NCI-H2171 (cell line): ENCODE data around the gene PPP1R2.
"Not testable (repeated sequence)": the region's sequence is repeated elsewhere in the genome, so short reads cannot be mapped to it uniquely, and the experiment has no call there.

Source experiments
- DNase-seq: peaks from one replicate; lab custom pipeline; 2025; lab: John Stamatoyannopoulos, UW

Gene PPP1R2

DNA sequence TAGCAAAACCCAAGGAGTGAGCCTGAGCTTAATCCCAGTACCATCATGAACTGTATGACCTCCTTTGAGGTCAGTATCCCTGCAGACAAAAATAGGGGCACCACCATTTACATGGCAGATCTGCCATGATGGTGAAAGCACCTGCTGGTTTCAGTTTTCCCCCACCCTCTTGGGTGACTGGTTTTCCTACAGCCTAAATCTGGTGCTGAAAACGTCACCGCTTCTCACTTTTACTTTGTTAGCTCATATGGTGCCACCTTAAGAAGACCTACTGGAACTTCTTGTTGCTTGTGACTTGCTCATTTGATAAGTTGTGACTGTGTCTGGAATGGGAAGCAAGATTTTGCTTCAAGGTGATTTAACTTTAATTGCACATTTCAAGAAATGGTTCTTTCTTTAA lies 5.1 kb downstream of the PPP1R2 start:
- DNase-seq, result no peak

DNA sequence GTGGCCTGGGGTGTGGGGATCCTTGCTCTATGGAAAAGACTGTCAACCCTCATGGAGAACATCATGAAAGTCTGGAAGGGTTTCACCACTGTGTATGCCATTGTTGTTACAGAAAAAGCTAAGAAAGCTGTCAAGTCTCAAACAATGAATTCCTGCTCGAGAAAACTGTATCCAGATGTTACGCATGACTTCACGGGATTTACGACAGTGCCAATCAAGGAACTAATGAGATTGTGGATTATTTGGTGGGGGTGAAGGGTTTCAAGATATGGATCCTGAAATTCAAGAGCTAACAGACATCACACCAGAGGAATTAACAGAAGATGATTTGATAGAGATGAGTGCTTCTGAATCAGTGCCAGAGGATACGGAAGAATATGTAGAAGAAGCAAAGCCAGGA lies 7.8 kb downstream of the PPP1R2 start:
- DNase-seq, result no peak

DNA sequence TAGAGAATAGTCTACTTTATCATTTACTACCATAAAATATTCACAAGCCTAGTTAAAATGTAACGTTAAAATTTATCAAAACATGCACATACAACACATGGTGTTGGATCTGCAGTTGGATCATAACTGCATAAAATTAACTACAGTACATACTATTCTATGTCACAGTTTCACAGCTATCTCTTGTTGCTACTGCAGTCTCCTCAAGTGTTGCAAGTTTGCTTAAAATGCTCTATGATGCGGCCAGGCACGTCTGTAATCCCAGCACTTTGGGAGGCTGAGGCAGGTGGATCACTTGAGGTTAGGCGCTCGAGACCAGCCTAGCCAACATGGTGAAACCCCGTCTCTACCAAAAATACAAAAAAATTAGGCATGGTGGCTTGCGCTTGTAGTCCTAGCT lies 10.3 kb downstream of the PPP1R2 start:
- no peak for DNase-seq

DNA sequence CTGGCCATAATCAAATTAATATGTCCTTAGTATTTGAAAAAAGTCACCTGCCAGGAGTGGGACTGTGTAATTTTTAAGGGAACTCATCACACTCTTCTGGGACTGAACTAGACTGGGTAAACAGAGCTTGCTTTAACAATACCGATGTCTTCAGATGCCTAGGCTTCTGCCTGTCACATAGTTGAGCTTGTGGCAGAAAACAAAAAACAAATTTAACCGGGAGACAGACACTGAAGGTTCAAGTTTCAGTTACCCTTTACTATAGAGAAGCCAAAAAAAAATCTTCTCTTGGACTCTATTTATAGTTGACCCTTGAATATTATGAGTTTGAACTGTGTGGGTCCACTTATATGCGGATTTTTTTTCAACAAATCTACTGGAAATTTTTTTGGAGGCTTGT lies 10.8 kb downstream of the PPP1R2 start:
- no peak for DNase-seq

DNA sequence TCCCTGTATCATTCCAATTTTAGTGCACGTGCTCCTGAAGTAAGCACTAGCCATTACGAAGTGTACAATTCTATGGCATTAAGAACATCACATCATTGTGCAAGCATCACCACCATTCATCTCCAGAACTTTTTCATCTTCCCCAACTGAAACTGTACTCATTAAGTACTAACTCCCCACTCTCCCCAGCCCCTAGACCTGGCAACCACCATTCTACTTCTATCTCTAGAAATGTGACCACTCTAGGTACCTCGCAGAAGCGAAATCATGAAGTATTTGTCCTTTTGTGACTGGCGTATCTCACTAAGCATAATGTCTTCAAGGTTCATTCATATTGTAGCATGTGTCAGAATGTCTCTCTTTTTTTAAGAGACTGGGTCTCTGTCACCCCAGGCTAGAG lies 11.4 kb downstream of the PPP1R2 start:
- no peak for DNase-seq

DNA sequence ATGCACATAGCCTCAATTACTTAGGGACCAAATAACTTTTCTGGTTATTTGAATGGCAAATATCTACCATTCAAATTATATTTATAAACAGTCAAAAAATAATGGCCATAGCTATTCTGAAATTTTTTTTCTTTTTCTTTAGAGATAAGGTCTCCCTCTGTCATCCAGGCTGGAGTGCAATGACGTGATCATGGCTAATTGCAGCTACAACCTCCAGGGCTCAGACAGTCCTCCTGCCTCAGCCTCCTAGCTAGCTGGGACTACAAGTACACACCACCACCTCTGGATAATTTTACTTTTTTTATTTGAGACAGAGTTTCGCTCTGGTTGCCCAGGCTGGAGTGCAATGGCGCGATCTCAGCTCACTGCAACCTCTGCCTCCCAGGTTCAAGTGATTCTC lies 16.6 kb downstream of the PPP1R2 start:
- DNase-seq, result no peak

DNA sequence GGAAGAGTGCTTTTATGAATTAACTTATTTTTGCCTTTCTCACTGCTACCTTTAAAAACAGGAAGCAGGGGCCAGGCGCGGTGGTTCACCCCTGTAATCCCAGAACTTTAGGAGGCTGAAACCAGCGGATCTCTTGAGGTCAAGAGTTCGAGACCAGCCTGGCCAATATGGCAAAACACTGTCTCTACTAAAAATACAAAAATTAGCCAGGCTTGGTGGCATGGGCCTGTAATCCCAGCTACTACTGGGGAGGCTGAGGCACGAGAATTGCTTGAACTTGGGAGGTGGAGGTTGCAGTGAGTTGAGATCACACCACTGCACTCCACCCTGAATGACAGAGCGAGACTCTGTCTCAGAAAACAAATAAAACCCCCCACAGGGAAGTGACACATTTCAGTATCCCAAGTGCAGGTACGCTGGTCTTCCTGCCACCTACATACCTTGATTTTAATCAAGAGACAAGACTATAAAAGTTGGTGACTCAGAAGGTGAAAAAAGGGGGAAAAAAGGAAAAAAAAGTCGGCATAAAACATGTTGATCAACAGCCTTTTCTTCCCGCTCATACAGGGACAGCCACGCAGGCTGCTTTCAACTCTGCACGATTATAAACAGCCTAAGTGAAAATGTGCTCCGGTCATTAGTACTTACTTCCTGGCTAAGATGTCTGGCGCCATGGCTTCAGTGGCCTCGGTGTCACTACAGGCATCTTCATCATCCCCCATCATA lies 18.8 kb downstream of the PPP1R2 start:
- DNase-seq, result no peak

DNA sequence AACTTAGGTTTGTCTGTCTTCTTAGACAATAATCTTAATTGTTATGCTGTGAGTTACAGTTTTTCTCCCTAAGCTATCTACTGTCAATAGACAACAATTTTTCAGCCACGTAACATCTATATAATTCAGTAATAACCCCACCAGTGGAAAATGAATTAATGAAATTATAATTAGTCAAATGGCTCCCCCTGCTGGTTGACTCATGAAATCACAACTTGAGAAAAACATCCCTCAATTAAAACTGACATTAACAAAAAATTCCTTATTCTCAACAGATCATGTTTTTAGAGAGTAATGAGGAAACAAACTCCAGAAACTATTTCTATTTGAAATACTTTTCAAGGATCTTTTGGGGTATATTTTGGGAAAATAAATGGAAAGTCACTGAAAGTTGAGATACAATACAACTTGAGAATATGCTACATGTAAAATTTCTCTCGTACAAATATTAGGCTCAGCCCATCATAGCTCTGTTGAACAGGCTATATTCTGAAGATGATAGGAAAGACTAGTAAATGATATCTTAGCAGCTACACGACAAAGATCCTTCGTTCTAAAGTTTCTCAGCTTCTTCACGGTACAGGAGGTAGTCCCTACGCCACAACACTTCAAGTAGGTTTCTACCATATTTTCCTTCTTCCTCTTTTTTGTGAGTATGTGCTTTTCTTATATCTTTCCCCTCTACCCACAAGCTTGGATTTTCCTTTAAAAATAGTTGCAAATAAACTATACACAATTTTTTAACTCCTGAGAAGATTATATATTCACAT lies 20.7 kb downstream of the PPP1R2 start:
- DNase-seq, result peak; percentile 9

DNA sequence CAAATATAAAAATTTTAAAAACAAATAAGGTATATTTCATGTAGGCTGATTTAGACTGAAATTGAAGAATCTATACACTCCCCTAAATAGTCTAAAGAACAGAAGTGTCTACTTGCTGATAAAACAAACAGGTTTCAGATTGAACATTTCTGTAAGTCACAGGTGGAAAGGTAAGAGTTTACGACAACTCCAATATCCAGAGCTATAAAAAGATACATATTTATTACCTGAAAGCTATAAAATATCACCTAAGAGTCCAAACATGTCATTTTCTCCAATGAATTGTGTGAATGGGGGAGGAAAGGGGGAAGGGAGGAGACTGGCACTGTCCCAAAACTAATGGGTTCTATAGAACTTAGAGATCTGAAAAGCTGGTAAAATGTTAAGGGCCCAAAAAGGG lies 26.1 kb downstream of the PPP1R2 start:
- DNase-seq, result no peak

DNA sequence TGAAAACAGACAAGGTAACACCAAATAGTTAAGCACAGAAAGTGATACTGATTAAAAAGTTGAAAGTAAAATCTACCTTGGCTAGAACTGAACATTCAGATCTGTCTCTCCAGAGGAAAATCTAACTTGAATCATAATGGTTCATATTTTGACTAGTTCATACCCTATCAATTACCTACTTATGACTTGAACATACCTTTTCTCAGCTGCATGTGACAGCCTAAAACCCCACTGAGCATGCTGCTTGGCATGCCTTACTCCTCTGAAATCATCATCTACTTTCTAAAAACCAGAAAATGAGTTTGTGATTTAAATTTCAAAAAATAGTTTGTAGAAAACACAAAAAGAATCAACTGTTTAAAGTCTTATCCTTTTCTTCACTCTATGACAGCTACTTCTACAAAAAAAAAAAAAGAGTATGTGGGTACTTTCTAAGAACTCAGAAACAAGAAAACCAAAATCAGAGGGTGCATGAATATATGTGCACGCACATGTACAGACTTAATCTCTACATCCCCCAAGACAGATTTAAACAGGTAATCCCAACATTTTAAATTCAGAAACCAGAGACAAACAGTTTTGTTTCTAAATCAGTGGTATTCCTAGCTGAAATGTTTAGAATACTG lies 28.4 kb downstream of the PPP1R2 start:
- DNase-seq, result not testable (repeated sequence)

DNA sequence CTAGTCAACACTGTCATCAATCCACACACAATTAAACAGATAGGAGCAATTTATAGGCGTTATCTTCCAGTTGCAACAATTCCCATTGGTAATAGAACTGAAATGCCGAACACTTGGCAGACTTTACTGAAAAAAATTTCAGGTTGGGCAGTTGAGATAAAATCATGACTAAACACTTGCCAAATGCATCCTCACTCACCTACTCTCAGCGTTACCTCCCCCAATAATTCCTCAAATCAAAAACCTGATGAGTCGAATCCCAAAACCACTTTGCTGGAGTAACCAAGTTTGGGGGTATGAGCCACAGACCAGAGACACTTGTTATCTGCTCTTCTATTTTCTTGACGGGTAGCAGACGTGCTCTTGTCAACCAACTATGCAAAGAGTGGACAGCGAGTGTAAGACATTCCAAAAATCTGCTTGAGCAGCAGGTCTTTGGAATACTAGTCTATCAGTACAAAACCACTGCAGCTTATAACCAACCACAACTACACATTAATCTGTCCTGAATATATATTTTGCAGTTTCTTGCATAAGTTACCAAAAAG lies 30.3 kb downstream of the PPP1R2 start:
- no peak for DNase-seq

DNA sequence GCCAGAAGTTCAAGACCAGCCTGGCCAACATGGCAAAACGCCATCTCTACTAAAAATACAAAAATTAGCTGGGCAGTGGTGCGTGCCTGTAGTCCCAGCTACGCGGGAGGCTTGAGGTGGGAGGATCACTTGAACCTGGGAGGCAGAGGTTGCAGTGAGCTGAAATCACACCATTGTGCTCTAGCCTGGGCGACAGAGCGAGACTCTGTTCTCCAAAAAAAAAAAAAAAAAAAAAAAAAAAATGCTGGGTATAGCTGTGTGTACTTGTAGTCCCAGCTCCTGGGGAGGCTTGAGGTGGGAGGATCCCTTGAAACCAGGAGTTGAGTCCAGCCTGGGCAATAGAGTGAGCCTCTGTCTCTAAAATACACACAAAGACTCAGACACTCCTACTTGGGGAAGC lies 32.0 kb downstream of the PPP1R2 start:
- no peak for DNase-seq

DNA sequence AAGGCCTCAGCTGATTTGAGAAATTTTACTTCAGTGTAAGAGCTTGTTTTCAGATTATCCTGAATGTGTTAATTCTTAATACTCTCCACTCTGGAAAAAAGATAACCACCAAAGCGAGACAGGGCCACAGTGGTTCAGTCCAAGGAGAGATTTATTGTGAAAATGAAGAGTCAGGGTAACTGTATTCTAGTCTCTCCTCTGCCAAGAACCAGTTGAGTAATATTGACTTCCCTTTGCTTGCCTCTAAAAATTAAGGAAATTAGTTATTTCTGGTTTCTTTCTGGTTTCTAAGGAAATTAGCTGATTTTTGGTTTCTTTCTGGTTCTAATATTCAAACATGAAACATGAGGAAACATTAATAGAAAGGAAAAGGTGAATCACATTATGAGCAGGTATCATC lies 34.9 kb downstream of the PPP1R2 start:
- no peak for DNase-seq

DNA sequence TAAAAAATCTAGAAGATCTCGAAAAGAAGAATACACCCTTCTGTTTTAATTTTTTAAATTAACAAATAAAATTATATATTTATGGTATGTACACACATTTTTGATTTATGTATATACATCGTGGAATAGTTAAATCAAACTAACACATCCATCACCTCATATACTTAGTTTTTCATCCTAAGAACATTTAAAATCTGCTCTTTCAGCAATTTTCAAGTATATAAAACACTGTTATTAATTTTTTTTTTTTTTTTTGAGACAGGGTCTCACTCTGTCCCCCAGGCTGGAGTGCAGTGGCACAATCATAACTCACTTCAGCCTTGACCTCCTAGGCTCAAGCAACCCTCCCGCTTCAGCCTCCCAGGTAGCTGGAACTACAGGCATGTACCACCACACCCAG lies 67.5 kb downstream of the PPP1R2 start:
- no peak for DNase-seq

DNA sequence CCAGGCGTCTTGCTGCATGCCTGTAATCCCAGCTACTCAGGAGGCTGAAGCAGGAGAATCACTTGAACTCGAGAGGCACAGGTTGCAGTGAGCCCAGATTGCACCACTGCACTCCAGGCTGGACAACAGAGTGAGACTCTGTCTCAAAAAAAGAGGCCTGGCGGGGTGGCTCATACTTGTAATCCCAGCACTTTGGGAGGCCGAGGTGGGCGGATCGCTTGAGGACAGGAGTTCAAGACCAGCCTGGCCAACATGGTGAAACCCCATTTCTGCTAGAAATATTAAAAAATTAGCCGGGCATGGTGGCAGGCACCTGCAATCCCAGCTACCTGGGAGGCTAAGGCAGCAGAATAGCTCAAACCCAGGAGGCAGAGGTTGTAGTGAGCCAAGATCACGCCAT lies 68.0 kb downstream of the PPP1R2 start:
- not testable (repeated sequence) for DNase-seq

DNA sequence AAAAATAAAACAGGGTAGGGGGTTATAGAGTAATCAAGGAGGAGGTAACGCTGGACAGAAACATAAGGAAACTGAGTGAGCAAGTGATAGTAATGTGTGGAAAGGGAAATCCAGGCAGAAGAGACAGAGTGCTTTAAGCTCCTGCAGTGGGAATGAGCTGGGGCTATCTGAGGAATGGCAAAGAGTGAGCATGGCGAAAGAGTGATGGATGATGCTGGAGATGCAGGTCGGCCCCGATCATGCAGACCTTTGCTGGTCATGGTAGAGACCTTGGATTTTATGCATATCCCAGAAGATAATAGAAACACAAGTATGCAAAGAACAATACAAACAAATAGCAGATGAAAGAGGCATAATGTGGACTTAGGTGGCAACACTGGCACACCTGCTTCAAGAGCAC lies 74.3 kb downstream of the PPP1R2 start:
- DNase-seq, result no peak

DNA sequence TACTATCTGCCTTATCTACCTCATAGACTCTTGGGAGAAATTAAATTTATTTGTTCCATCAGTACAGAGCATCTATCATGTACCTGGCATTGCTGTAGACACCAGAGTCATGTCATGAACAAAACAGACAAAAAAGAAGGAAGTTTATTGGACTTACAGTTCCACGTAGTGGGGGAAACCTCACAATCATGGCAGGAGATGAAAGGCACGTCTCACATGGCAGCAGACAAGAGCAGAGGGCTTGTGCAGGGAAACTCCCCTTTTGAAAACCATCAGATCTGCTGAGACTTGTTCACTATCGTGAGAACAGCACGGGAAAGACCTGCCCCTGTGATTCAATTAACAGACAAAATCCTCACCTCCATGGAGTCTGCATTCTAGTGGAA lies 74.7 kb downstream of the PPP1R2 start:
- no peak for DNase-seq

DNA sequence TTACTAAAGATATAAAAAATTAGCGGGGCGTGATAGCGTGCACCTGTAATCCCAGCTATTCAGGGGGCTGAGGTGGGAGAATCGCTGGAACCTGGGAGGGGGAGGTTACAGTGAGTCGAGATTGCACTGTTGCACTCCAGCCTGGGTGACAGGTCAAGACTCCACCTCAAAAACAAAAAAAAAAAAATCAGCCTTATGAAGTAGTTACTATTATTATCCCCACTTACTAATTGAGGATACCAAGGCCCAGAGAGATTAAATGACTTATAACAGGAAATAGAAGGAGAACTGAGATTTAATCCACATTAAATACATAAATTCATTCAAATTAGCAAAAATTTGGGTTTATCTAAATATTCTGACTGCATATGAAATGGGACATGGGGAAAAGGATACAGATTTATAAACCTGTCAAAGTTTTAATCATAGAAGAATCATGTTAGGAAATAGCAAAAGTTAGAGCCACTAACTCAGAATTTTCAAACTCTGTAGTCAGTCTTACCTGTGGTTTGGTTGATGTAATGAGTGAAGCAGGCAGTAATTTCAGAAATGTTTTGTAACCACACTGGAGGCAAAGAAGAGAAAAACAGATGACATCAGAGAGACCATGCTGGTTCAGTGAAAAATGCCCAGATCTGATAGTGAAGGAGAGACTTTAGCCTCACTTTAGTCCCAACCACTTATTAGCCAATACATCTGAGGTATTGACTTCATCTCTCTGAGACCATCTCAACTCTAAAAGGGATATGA lies 75.3 kb downstream of the PPP1R2 start:
- no peak for DNase-seq

DNA sequence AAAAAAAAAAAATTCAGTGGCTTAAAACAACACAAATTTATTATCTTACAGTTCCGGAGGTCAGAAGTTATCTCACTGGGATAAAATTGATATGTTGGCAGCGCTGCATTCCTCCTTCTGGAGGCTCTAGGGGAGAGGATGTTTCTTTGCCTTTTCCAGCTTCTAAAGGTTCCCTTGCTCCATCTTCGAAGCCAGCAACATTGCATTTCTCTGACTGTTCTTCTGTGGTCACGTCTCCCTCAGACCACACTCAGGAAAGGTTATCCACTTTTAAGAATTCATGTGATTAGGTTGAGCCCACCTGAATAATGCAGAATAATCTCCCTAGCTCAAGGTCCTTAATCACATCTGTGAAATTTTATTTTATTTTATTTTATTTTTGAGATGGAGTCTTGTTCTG lies 76.9 kb downstream of the PPP1R2 start:
- DNase-seq, result no peak
